Neural cell (in vitro differentiated cells): ENCODE measurements around the gene ARHGEF40. TPM values are rescaled to one million over a fixed set of nuclear protein-coding genes. Genes with fewer than 3 reads are reported as not detected.

Experiments used
- H2AFZ ChIP-seq: fragments of 200-600, 300-800 bp; sonication (generic), shearing (Covaris generic); 2 replicates; pipeline ENCODE4 v1.6.0; 2014; ENCODE audit warnings: low read depth, mild to moderate bottlenecking, antibody characterized with exemption, low read length, moderate library complexity
- H3F3A ChIP-seq: fragments of 200-600 bp; shearing (Covaris generic); 2 replicates; pipeline ENCODE4 v1.6.1; 2016; ENCODE audit warnings: mild to moderate bottlenecking, moderate library complexity, mixed read lengths, antibody characterized with exemption, low read length; ENCODE audit not compliant: insufficient read depth, poor library complexity, severe bottlenecking
- H3K27ac ChIP-seq: fragments of 200-600, 300-800 bp; sonication (generic), shearing (Covaris generic); 2 replicates; pipeline ENCODE4 v1.5.1; 2014; ENCODE audit warnings: mild to moderate bottlenecking, low read length, moderate library complexity
- H3K27me3 ChIP-seq: fragments of 300-800, 200-600 bp; sonication (generic), shearing (Covaris generic); 2 replicates; pipeline ENCODE4 v1.6.0; 2014; ENCODE audit warnings: mild to moderate bottlenecking, low read depth, low read length, moderate library complexity; ENCODE audit not compliant: insufficient read depth
- H3K36me3 ChIP-seq: fragments of 300-800, 200-600 bp; sonication (generic), shearing (Covaris generic); 2 replicates; pipeline ENCODE4 v1.5.1; 2014; ENCODE audit warnings: mild to moderate bottlenecking, antibody characterized with exemption, low read length, moderate library complexity; ENCODE audit not compliant: insufficient read depth
- H3K4me2 ChIP-seq: fragments of 300-800, 200-600 bp; sonication (generic), shearing (Covaris generic); 2 replicates; pipeline ENCODE4 v1.6.0; 2014; ENCODE audit warnings: mild to moderate bottlenecking, low read length
- H3K4me3 ChIP-seq: fragments of 300-800, 200-600 bp; sonication (generic), shearing (Covaris generic); 2 replicates; pipeline ENCODE4 v1.5.1; 2014; ENCODE audit warnings: mild to moderate bottlenecking, low read length, moderate library complexity
- H3K79me2 ChIP-seq: fragments of 200-600 bp; shearing (Covaris generic); replicated peaks from 2 replicates; pipeline ENCODE4 v1.6.0; 2014; ENCODE audit warnings: mild to moderate bottlenecking, low read length, moderate library complexity; ENCODE audit not compliant: insufficient read depth
- H3K9ac ChIP-seq: fragments of 300-800, 200-600 bp; sonication (generic), shearing (Covaris generic); 2 replicates; pipeline ENCODE4 v1.6.1; 2016; ENCODE audit warnings: mild to moderate bottlenecking, low read length, mixed read lengths
- H3K9me2 ChIP-seq: fragments of 200-600 bp; shearing (Covaris generic); 2 replicates; pipeline ENCODE4 v1.6.1; 2016; ENCODE audit warnings: mild to moderate bottlenecking, low read length, mixed read lengths; ENCODE audit not compliant: insufficient read depth
- H3K9me3 ChIP-seq: fragments of 200-600, 300-800 bp; sonication (generic), shearing (Covaris generic); 2 replicates; pipeline ENCODE4 v1.6.1; 2016; ENCODE audit warnings: mild to moderate bottlenecking, mixed run types, low read length, moderate library complexity, mixed read lengths
- H4K20me1 ChIP-seq: fragments of 200-600 bp; shearing (Covaris generic); 2 replicates; pipeline ENCODE4 v1.6.1; 2016; ENCODE audit warnings: mild to moderate bottlenecking, mixed run types; ENCODE audit not compliant: insufficient read depth
- EP300 ChIP-seq: fragments of 450-650 bp; conservative IDR thresholded peaks from 2 replicates; pipeline ENCODE4 v1.6.1; 2014; ENCODE audit warnings: antibody characterized with exemption, mild to moderate bottlenecking, moderate library complexity; ENCODE audit not compliant: poor library complexity, severe bottlenecking
- EZH2 ChIP-seq: fragments of 200-600, 300-800 bp; shearing (Covaris generic), sonication (generic); IDR thresholded peaks from 2 replicates; pipeline ENCODE4 v1.6.1; 2014; ENCODE audit warnings: antibody characterized with exemption, low read length, borderline replicate concordance, mild to moderate bottlenecking; ENCODE audit not compliant: insufficient read depth, poor library complexity, severe bottlenecking
- MXI1 ChIP-seq: fragments of 450-650 bp; conservative IDR thresholded peaks from 2 replicates; pipeline ENCODE4 v1.6.1; 2014; ENCODE audit warnings: antibody characterized with exemption, mild to moderate bottlenecking; ENCODE audit not compliant: poor library complexity, severe bottlenecking
- POLR2AphosphoS5 ChIP-seq: IDR thresholded peaks from 2 replicates; pipeline ENCODE4 v1.6.1; 2012
- RAD21 ChIP-seq: fragments of 450-650 bp; conservative IDR thresholded peaks from 2 replicates; pipeline ENCODE4 v1.6.1; 2014; ENCODE audit warnings: antibody characterized with exemption, mild to moderate bottlenecking, moderate library complexity
- REST ChIP-seq: IDR thresholded peaks from 2 replicates; pipeline ENCODE4 v1.6.1; 2012; ENCODE audit warnings: borderline replicate concordance
- SMC3 ChIP-seq: fragments of 450-650 bp; conservative IDR thresholded peaks from 2 replicates; pipeline ENCODE4 v1.6.1; 2014; ENCODE audit warnings: antibody characterized with exemption, mild to moderate bottlenecking, moderate library complexity; ENCODE audit not compliant: poor library complexity
- polyA plus RNA-seq: library from polyadenylated mRNA; depleted of rRNA; stranded (reverse); fragments of >200 nt; gene quantifications from 2 replicates; pipeline ENCODE4 v1.2.3, GENCODE V29; 2014
- TF ChIP-seq, protein P1 (sequence below): fragments of 450-650 bp; IDR thresholded peaks from 2 replicates; pipeline ENCODE4 v1.5.1; 2014; ENCODE audit warnings: antibody characterized with exemption, mild to moderate bottlenecking, moderate library complexity; ENCODE audit not compliant: poor library complexity, severe bottlenecking

Gene ARHGEF40
- polyA plus RNA-seq, 1 donor from 2014 or later, result 28.9 TPM

GRCh38 chr14:21103411-21103709, 33.3 kb downstream of the ARHGEF40 start:
- Histone ChIP-seq H3K27ac (peak overlapping the region; percentile 98), H3K9me2 (no peaks in the 10 kb centered on the region), H4K20me1 (no peaks in the 10 kb centered on the region), H2AFZ (peak overlapping the region; percentile 84), H3K27me3 (no peaks in the 10 kb centered on the region), H3K36me3 (no peaks in the 10 kb centered on the region), H3K79me2 (peaks cover 25% of the 10 kb centered on the region), H3K4me3 (peak overlapping the region; percentile 86), H3F3A (peaks cover 6% of the 10 kb centered on the region), H3K9me3 (no peaks in the 10 kb centered on the region), H3K9ac (peak overlapping the region; percentile 97), H3K4me2 (peak overlapping the region; percentile 98)
- peak; percentile 14 for TF ChIP-seq SMC3
- TF ChIP-seq EZH2, result no peak

DNA sequence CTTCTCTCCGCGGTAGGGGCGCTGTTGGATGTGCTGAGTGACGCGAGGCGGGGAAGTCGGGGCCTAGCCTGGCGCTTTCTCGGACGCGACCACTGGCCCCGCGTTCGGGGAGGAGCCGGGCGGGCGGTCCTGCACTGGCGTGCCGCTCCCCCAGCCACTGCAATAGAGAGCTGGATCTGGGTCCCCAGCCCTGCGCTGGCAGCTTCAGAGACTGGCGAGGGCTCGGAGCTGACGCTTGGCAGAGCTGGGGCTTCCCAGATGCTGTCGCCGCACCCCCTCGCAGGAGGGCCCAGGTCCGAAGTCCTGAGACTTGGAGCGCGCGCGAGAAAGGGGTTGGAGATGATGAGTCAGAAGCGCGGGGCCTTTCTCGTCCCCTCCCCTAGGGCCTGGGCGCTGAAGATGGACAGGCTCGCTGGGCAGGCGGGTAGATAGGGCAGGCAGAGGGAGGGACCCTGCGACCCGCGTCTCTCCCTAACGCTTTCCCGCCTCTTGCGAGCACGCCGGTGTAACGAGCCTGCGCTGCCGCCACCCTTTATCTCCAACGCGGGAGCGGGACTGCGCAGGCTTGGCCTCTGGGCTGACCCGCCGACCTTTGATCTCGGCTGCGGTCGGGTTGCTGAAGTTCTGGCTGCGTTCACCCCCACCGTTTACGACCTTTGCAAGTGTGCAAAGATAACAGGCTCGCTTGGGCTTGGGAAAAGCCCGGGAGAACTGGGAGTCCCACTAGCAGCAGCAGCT, 33.8 kb downstream of the ARHGEF40 start:
- peak; percentile 60 for TF ChIP-seq REST
- TF ChIP-seq POLR2AphosphoS5, result peak; percentile 91
- peak; percentile 67 for TF ChIP-seq EP300
- TF ChIP-seq RAD21, result no peak
- peak; percentile 66 for TF ChIP-seq MXI1
- no peak for TF ChIP-seq EZH2
- TF ChIP-seq, protein P1, sequence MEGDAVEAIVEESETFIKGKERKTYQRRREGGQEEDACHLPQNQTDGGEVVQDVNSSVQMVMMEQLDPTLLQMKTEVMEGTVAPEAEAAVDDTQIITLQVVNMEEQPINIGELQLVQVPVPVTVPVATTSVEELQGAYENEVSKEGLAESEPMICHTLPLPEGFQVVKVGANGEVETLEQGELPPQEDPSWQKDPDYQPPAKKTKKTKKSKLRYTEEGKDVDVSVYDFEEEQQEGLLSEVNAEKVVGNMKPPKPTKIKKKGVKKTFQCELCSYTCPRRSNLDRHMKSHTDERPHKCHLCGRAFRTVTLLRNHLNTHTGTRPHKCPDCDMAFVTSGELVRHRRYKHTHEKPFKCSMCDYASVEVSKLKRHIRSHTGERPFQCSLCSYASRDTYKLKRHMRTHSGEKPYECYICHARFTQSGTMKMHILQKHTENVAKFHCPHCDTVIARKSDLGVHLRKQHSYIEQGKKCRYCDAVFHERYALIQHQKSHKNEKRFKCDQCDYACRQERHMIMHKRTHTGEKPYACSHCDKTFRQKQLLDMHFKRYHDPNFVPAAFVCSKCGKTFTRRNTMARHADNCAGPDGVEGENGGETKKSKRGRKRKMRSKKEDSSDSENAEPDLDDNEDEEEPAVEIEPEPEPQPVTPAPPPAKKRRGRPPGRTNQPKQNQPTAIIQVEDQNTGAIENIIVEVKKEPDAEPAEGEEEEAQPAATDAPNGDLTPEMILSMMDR, result peak; percentile 99
- Histone ChIP-seq H3K27ac (peak overlapping the region; percentile 98), H2AFZ (peak overlapping the region; percentile 86)

More for the DNA sequence above, 33.8 kb downstream of the ARHGEF40 start:
- Histone ChIP-seq H3K79me2 (peaks cover 21% of the 10 kb centered on the region), H3K9ac (peak overlapping the region; percentile 97), H3K9me2 (no peaks in the 10 kb centered on the region), H3K4me2 (peak overlapping the region; percentile 99), H3K4me3 (peak overlapping the region; percentile 86), H3K9me3 (no peaks in the 10 kb centered on the region), H3K36me3 (no peaks in the 10 kb centered on the region), H3K27me3 (no peaks in the 10 kb centered on the region), H3F3A (peaks cover 6% of the 10 kb centered on the region), H4K20me1 (no peaks in the 10 kb centered on the region)
